Hematopoietic multipotent progenitor cell (in vitro differentiated cells): ENCODE measurements around the gene CIAO2B. TPM values are rescaled to one million over a fixed set of nuclear protein-coding genes. Genes with fewer than 3 reads are reported as not detected.
"Not testable (repeated sequence)": the region's sequence is repeated elsewhere in the genome, so short reads cannot be mapped to it uniquely, and the experiment has no call there.

Experiments
- DNase-seq, 3 donors: peaks; one replicate each; pipeline ENCODE4 v3.0.0-alpha.2; 2011 to 2015; ENCODE audit warnings: low read depth in 2 of 3, low spot score in 2 of 3
- total RNA-seq: library from RNA; depleted of rRNA; stranded (reverse); fragments of >200 nt; gene quantifications from one replicate; pipeline ENCODE4 v1.2.3, GENCODE V29; 2012

The CIAO2B gene
- 107 TPM for total RNA-seq

DNA sequence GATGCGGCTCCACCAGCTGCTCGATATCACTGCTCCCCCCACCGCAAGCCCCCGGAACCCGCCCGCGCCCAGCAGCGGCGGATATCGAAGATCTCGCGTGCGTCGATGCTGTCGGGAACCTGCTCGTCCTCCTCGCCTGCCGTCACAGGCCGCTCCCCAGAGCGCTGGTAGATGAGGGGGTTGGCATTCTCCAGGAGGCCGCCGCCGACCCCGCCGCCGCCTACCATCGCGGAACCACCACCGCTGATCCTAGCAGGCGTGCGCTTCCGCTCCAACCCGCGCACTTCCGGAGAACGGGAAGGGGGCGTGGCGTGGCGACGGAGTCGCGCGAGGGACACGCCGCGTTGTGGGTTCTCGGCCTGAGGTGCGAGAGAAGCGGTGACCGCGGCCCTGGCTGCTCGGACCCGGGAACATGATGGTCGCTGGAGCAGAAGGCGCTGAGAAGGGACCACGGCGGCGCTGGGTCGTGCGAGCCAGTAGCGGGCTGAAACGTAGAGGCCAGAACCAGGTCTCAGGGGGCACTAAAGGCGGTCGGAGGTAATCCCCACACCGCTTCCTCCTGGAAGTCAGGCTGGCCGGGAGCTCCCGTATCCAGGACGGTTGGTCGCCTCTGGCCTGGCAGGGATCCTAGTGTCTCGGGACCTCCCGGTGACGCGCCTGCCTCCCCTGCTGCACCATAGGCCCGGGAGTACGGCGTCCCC lies at the start of gene CIAO2B:
CIAO2B (minus strand) TSS at position 265 of the 701 bp plus-strand sequence; CDS start at position 227, 38 bp downstream.
- DNase-seq: peak; percentile 86 to 89 (median 88)

DNA sequence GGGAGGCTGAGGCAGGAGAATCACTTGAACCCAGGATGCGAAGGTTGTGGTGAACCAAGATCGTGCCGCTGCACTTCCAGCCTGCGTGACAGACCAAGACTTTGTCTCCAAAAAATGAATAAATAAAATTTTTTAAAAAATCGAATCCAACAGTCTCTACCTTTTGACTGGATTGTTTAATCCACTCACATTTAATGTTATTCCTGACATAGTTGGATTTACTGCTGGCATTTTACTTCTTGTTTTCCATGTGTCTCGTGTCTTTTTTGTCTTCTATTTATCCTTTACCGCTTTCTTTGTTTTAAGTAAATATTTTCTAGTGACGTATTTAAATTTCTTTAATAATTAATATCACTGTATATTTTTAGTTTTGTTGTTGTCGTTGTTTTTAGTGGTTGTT lies 48.8 kb upstream of the CIAO2B start:
- no peak for DNase-seq

DNA sequence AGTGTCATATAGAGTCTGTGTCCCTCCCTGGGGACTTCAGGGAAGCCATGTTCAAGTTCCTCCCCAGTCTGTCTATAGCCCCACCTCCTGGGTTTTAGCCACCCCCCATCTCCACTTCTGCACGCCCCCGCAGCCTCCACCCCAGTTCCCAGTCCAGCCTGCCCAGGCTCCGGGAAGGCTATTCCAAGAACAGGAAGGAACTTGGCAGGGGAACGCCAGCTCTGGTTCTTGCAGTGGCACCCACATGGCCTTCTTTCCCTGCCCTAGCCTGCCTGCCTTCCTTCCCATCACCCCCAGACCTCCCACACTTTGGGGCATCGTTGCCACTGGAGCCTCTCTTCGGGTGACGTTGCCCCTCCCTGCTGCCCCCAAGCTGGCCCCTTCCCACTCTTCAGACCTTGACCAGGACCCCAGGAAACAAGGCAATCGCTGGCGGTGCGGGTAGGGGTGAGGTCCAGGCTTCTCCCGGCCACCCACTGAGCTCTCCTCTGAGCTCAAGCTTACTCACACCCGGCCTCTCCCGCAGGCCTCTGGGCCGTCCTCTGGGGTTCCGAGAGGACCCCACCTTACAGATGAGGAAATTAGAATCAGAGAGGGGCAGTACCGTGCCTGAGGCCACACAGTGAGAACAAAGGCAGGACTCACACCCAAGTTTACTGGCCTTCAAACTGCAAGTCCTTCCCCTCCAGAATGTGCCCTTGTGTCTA lies 45.0 kb upstream of the CIAO2B start:
- no peak for DNase-seq

DNA sequence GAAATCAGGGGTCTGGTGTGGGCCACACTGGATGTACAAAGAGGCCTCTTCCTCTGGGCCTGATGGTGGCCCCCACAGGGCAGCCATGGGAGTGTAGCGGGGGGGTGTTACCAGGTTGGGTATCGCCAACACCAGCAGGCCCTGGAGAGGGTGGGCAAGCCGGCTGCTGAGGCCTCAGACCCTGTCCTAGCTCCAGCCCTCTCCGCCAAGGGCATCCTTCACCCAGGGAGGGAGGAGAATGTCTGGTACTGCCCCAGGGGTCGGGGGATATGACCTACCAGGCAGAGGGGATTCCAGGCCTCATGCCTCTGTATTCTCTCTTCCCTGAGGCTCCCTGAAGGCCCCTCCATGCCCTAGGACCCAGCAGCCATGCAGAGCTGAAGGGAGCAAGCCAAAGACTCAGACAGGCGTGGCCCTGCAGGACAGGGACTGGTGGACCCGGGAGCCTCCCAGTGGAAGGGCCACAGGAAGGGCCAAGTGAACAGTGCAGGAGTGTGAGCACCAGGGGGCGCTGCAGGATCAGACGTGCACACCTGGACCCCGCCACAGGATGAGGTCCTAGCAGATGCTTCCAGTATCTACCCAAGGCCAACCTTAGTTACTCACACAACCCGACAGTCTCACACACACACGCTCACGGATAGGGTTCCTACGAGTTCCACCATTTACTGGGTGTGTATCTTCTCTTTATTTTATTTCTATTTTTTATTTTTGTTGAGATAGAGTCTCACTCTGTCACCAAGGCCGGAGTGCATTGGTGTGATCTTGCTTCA lies 43.3 kb upstream of the CIAO2B start:
- DNase-seq: peak; percentile 72 to 88 (median 74)

DNA sequence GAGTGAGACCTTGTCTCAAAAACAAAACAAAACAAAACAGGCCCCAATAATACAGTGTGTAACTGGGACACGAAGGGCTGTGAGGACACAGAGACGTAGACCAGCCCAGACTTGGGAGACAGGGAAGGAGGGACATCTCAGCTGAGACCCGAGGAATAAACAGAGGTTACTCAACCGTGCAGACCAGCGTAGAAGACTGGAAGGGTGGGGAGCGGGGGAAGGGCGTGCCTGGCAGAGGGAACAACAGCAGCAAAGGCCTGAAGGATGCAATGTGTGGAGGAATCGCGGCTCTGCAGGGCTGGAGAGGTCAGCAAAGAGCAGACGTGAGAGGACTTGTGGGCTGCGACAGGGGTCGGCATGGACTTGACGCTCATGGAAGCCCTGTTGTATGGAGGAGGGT lies 42.5 kb upstream of the CIAO2B start:
- no peak for DNase-seq

DNA sequence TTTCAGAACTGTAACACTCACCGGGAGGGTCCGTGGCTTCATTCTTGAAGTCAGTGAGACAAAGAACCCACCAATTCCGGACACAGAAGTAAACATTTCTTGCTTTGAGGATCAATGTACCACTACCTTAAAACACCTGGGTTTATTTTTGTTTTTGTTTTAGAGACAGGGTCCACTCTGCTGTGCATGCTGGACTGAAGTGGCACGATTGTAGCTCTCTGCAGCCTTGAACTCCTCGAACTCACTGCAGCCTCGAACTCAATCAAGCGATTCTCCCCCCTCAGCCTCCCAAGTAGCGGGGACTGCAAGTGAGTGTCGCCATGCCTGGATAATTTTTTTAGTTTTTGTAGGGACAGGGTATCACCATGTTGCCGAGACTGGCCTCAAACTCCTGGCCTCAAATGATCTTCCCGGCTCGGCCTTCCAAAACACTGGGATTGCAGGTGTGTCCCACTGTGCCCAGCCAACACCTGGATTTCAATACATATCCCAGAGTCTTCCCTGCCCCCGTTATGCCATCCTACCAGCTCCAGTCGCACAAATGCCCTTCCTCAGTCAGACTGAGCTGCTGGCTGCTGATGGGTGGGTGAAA lies 41.2 kb upstream of the CIAO2B start:
- DNase-seq: no peak

DNA sequence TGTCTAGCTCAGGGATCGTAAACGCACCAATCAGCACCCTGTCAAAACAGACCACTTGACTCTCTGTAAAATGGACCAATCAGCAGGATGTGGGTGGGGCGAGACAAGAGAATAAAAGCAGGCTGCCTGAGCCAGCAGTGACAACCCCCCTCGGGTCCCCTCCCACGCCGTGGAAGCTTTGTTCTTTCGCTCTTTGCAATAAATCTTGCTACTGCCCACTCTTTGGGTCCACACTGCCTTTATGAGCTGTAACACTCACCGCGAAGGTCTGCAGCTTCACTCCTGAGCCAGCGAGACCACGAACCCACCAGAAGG lies 40.7 kb upstream of the CIAO2B start:
- DNase-seq: not testable (repeated sequence)

DNA sequence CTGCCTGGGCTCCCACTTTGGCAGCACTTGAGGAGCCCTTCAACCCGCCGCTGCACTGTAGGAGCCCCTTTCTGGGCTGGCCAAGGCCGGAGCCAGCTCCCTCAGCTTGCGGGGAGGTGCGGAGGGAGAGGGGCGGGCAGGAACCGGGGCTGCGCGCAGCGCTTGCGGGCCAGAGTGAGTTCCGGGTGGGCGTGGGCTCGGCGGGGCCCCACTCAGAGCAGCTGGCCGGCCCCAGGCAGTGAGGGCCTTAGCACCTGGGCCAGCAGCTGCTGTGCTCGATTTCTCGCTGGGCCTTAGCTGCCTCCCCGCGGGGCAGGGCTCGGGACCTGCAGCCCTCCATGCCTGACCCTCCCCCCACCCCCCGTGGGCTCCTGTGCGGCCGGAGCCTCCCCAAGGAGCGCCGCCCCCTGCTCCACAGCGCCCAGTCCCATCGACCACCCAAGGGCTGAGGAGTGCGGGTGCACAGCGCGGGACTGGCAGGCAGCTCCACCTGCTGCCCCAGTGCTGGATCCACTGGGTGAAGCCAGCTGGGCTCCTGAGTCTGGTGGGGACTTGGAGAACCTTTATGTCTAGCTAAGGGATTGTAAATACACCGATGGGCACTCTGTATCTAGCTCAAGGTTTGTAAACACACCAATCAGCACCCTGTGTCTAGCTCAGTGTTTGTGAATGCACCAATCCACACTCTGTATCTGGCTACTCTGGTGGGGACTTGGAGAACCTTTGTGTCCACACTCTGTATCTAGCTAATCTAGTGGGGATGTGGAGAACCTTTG lies 40.1 kb upstream of the CIAO2B start:
- not testable (repeated sequence) for DNase-seq

DNA sequence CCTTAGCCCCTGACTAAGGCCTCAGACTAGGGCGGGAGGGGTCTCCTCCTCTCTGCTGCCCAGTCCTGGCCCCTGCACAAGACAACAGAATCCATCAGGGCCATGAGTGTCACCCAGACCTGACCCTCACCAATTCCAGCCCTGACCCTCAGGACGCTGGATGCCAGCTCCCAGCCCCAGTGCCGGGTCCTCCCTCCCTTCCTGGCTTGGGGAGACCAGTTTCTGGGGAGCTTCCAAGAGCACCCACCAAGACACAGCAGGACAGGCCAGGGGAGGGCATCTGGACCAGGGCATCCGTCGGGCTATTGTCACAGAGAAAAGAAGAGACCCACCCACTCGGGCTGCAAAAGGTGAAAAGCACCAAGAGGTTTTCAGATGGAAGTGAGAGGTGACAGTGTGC lies 39.5 kb upstream of the CIAO2B start:
- no peak for DNase-seq

DNA sequence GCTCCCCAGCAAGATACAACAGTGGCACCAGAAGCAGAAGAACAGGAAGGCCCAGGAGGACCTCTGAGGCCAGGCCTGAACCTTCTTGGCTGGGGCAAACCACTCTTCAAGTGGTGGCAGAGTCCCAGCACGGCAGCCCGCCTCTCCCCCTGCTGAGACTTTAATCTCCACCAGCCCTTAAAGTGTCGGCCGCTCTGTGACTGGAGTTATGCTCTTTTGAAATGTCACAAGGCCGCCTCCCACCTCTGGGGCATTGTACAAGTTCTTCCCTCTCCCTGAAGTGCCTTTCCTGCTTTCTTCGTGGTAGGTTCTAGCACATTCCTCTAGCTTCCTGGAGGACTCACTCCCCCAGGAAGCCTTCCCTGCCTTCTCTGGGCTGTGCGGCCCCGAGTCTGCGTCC lies 38.8 kb upstream of the CIAO2B start:
- DNase-seq: no peak

DNA sequence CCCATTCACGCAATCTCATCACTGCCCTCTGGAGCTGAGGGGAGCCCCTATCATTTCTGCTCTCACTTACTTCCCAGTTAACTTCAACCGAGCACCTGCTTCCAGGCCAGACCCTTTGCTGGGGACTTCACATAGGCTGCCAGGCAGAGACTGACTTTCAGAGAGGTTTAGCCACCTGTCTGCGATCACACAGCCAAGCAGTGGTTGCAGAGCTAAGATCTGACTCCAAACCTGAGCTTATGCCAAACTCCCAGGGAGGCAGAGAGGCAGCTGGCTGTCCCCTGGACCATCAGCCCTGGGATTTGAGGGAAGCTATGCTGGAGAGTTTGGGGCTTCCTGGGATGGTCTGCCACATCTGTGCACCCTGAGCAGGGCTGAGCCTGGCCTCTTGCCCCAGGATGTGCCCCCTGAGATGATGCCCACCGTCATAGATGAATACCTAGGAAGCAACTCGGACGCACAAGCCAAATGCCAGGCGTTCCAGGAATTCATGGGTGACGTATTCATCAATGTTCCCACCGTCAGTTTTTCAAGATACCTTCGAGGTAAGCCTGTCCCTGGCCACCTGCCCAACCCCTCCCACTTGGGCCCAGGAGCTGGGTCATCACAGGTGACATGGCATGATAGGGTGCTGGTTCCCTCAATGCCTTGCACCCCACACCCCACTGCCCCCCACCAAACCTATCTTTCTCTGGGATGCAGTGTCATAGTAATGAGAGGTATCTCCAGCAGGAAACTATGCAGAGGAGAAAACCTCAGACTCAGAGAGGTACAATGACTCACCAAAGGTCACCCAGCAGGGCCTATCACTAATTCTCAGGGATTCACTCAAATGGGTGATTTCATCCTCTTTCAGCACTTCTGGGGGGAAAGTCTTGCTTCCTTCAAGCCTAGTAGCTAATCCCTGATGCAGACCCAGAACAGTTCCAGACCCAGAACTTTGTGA lies 36.8 kb upstream of the CIAO2B start:
- no peak for DNase-seq

DNA sequence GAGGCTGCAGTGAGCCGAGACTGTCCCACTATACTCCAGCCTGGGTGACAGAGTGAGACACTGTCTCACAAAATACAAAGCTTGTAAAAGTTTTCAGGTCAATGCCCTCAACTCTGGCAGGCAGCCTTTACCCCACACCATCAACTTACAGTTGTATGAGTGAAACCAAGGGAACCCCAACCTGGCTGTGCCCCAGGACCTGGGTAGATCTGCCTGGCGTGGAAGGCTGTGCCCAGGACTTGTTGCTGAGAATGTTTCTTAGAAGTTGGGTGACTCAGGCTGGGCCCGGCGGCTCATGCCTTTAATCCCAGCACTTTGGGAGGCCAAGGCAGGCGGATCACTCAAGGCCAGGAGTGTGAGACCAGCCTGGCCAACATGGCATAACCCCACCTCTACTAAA lies 34.6 kb upstream of the CIAO2B start:
- DNase-seq: no peak

DNA sequence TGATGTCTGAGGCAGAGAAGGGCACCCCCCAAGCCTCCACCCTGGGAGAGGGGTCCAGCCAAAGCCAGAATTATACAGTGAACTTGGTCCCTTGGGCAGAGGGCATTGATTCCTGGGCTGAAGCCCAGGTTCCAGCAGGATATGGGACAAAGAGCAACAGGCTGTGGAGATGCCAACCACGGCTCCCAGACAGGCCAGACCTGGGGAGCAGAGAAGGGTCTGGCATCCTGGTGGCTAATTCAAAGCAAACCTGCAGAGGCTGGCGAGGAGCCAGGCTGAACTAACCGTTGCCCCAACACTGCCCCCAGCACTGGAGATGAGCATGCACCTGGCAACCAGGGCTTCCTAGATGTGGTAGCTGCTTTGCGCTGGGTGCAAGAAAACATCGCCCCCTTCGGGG lies 29.8 kb upstream of the CIAO2B start:
- DNase-seq: no peak

DNA sequence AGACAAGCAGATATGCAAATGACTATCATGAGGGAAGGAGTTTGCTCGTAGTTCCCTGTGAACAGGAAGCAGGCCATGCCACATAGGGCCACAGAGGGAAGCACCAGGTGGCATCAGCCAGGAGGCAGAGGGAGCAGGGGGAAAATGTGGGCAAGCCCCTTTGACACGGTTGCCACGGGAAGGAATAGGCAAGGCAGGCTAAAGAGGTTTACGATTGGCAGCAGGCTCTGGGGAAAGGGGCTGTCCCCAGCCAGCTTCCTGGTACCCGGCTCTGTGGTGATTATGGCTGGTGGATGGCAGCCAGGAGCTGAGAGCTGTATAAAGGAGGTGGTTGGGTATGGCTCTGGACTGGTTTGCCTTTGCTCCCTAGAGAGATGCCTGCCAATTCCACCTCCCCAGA lies 27.7 kb upstream of the CIAO2B start:
- peak in 1 of 3 donors; percentile 40 for DNase-seq

DNA sequence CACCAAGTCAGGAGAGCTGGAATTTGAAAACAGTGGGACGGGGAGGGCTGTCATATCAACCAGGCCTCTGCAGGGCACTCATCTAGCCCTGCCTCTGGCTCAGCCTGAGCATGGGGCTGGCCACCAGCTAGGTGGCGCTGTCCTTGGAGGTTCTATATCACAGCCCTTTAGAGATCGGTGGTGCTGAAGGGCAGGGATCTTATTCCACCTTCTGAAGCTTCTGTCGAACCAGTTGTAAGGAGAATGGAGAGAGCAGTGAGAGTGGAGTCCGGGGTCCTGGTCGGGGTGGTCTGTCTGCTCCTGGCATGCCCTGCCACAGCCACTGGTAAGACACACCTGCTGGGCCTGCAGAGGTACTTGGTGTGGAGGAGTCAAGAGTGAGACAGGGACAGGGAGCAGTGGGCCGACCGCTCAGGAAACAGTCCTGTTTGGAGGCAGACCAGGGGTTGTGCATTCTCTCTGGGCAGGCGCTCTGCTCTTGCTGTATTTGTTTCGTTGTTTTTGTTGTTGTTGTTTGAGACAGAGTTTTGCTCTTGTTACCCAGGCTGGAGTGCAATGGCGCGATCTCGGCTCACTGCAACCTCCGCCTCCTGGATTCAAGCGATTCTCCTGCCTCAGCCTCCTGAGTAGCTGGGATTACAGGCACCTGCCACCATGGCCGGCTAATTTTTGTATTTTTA lies 27.0 kb upstream of the CIAO2B start, which contains the start of gene CES3:
CES3 (plus strand) TSS at position 202 of the 680 bp plus-strand sequence; CDS start at position 244, 42 bp downstream.
- DNase-seq: peak in 2 of 3 donors; percentile 64 to 79

DNA sequence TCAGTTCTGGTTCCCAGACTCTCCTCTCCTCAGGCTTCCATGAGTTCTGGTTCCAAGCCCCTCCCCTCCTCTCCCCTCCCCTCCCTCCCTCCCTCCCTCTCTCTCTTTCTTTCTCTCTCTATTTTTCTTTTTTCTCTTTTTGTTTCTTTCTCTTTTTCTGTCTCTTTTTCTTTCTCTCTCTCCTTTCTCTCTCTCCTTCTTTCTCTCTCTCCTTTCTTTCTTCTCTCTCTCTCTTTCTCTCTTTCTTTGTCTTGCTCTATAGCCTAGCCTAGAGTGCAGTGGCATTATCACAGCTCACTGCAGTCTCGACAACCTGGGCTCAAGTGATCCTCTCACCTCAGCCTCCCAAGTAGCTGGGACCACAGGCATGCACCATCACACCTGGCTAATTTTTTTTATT lies 26.1 kb upstream of the CIAO2B start:
- DNase-seq: no peak

DNA sequence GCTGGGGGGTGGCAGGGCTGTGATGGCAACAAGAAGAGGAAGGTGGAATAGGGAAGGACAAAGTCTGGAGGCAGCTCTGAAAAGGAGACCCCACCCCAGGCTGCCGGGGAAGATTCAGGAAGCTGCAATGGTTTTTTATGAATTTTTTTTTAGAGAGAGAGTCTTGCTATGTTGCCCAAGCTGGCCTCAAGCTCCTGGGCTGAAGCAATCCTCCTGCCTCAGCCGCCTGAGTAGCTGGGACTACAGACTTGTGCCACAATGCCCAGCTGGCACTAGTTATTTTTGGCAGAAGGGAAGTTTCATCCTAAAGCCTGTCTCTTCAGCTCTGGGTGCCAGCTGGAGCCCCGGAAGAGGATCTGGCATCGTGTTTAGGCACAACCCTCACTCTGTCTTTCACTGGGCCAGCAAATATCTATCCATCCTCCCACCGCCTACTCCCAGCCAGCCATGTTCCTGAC lies 25.5 kb upstream of the CIAO2B start:
- no peak for DNase-seq

DNA sequence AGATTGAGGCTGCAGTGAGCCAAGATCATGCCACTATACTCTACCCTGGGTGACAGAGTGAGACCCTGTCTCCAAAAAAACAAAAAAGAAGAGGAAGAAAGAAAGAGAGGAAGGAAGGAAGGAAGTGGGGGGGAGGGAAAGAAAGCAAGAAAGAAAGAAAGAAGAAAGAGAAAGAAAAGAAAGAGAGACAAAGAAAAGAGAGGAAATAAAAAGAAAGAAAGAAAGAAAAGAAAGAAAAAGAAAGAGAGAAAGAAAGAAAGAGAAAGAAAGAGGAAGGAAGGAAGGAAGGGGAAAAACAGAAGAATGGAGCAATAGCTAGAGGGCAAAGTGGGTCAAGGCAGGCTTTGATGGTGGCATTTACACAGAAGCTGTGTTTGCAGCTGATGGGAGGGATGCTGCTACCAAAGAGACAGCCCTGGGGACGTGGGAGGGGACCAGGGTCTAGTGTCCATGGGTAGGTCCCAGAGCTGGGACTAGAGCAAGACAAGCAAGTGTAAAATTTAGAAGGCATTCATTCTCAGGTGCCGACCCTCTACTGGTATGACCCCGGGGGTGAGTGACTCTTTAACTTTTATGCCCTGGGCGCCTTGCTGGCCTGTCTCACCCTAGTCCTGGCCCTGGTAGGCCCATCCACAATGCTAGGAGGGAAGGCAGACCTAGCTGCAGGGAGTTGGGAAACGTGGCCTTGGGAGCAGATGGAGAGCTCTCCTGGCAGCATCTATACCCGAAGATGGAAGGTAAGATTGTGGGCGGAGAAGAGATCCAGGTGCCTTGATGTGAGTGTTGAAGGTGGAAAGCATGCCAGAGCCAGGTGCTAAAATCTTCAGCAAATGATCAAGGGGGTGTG lies 24.9 kb upstream of the CIAO2B start:
- no peak for DNase-seq
